ENCODE measurements around the gene KIAA1217. TPM values are rescaled to one million over a fixed set of nuclear protein-coding genes. Genes with fewer than 3 reads are reported as not detected.

The KIAA1217 gene
- total and polyA plus RNA-seq, 2 of the 4 experiments (the other 2 are of a cell fraction): 3.4 to 4.4 TPM

- 100% methylated on average over 1 of the region's 4 CpGs; no CpG with 5 or more reads in 1 of the 2 experiments for WGBS, 2 experiments (ENCODE audit: extremely low coverage in 2 of 2, insufficient read length in 1 of 2)
- Histone ChIP-seq H3K79me1 (ENCODE audit: low read depth in 1 of 2, low read length in 2 of 2) (no peaks in the 10 kb centered on the region), H4K5ac (ENCODE audit: low read depth, low read length) (no peak overlapping the region), H2AK5ac (ENCODE audit: low read depth, low read length) (no peak overlapping the region), H2BK15ac (ENCODE audit: low read depth, low read length) (no peak overlapping the region), H3K18ac (ENCODE audit: low read depth, low read length) (no peak overlapping the region), H2AFZ (replicated peaks; ENCODE audit: low read length, poor library complexity) (no peak overlapping the region), H3K9me3 (ENCODE audit: control insufficient read depth, insufficient read depth, low read length) (no peaks in the 10 kb centered on the region), H2AK9ac (replicated peaks; ENCODE audit: low read depth, low read length, poor library complexity) (no peak overlapping the region), H2BK120ac (ENCODE audit: low read depth, low read length) (no peak overlapping the region), H3K9me1 (ENCODE audit: insufficient read depth, low read length) (no peaks in the 10 kb centered on the region), H4K20me1 (ENCODE audit: insufficient read depth, low read length) (no peaks in the 10 kb centered on the region), H4K91ac (ENCODE audit: insufficient read depth, low read depth, low read length) (no peak overlapping the region), H3K23ac (ENCODE audit: low read depth, low read length) (no peak overlapping the region), H3K56ac (ENCODE audit: extremely low read depth, insufficient read depth, low read length) (no peak overlapping the region), H3K4ac (ENCODE audit: low read depth, low read length) (no peak overlapping the region), H3K4me1 (ENCODE audit: control insufficient read depth, insufficient read depth, low read length) (no peaks in the 10 kb centered on the region), H3K36me3 (ENCODE audit: control insufficient read depth, insufficient read depth, low read length) (no peaks in the 10 kb centered on the region), H3K9ac (ENCODE audit: low read depth, low read length) (no peak overlapping the region), H2BK5ac (ENCODE audit: low read depth, low read length, poor library complexity, severe bottlenecking) (no peak overlapping the region), H3K14ac (replicated peaks; ENCODE audit: low read depth, low read length) (no peak overlapping the region), H3K4me3 (ENCODE audit: insufficient read depth, low read depth, low read length) (no peak overlapping the region), H4K8ac (ENCODE audit: low read depth in 2 of 2, low read length in 2 of 2) (no peak overlapping the region), H3K27me3 (ENCODE audit: control insufficient read depth, insufficient read depth, low read length) (no peaks in the 10 kb centered on the region; the same call in 1 of the 2 replicates), H2BK20ac (ENCODE audit: low read depth, low read length) (no peak overlapping the region), H3K4me2 (ENCODE audit: low read depth, low read length) (no peak overlapping the region), H3K27ac (ENCODE audit: insufficient read depth, low read length) (no peak overlapping the region)
- intact Hi-C loops (cut with micrococcal nuclease): no loop called here
- DNase-seq: no peak
- no peak for ATAC-seq (ENCODE audit: low read depth)
- TF ChIP-seq CEBPB (IDR thresholded peaks at IDR 0.05; ENCODE audit: low read depth, low read length) (no peak), POLR2A (IDR thresholded peaks at IDR 0.05; ENCODE audit: low read depth, low read length) (no peak), RCOR1 (IDR thresholded peaks at IDR 0.05; ENCODE audit: insufficient replicate concordance, low read length) (no peak), RFX5 (IDR thresholded peaks at IDR 0.05; ENCODE audit: low read depth, low read length) (no peak)
- dilution Hi-C loops (cut with HindIII; ENCODE audit: low sequenced_read_pairs, unreplicated experiment): no loop called here
- no TSS peak for BruUV-seq (replicated peaks)
- POLR2A ChIA-PET (ENCODE audit: unreplicated experiment): no interaction called here
- in situ Hi-C loops (cut with MboI; ENCODE audit: low sequenced_read_pairs): loop anchor here (25.0 kb wide), 1 partner anchor 1196 kb away; no protein-coding TSS in a partner anchor
- CTCF ChIA-PET: no interaction called here
These were observed 149.1 kb downstream of the KIAA1217 start for GRCh38 chr10:24358022-24358421.
